Neural cell (in vitro differentiated cells): ENCODE results near the gene IP6K3.

Experiments used
- EP300 ChIP-seq: fragments of 450-650 bp; conservative IDR thresholded peaks from 2 replicates; pipeline ENCODE4 v1.6.1; 2014; ENCODE audit warnings: antibody characterized with exemption, mild to moderate bottlenecking, moderate library complexity; ENCODE audit not compliant: poor library complexity, severe bottlenecking
- EZH2 ChIP-seq: fragments of 200-600, 300-800 bp; shearing (Covaris generic), sonication (generic); IDR thresholded peaks from 2 replicates; pipeline ENCODE4 v1.6.1; 2014; ENCODE audit warnings: antibody characterized with exemption, low read length, borderline replicate concordance, mild to moderate bottlenecking; ENCODE audit not compliant: insufficient read depth, poor library complexity, severe bottlenecking
- POLR2AphosphoS5 ChIP-seq: IDR thresholded peaks from 2 replicates; pipeline ENCODE4 v1.6.1; 2012
- TF ChIP-seq, protein P1 (sequence below): fragments of 450-650 bp; IDR thresholded peaks from 2 replicates; pipeline ENCODE4 v1.5.1; 2014; ENCODE audit warnings: antibody characterized with exemption, mild to moderate bottlenecking, moderate library complexity; ENCODE audit not compliant: poor library complexity, severe bottlenecking

DNA sequence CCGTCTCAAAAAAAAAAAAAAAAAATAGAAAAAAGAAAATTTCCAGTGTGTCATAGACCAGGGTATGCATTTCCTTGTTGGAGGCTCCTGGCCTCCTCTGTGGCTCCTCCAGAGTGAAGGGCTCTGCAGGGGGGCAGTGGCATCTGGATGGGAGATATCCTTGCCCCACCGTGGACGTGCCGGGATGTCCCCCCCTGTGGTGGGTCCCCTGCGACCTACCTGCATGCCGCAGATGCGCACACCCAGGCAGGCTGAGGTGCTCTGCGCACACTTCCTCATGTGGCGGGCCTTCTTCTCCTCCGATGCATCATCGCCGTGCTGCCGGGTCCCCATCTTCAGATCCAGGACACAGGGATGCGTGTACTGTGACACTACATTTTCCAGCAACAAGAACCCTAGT is 21.5 kb downstream of the IP6K3 start:
- TF ChIP-seq, protein P1, sequence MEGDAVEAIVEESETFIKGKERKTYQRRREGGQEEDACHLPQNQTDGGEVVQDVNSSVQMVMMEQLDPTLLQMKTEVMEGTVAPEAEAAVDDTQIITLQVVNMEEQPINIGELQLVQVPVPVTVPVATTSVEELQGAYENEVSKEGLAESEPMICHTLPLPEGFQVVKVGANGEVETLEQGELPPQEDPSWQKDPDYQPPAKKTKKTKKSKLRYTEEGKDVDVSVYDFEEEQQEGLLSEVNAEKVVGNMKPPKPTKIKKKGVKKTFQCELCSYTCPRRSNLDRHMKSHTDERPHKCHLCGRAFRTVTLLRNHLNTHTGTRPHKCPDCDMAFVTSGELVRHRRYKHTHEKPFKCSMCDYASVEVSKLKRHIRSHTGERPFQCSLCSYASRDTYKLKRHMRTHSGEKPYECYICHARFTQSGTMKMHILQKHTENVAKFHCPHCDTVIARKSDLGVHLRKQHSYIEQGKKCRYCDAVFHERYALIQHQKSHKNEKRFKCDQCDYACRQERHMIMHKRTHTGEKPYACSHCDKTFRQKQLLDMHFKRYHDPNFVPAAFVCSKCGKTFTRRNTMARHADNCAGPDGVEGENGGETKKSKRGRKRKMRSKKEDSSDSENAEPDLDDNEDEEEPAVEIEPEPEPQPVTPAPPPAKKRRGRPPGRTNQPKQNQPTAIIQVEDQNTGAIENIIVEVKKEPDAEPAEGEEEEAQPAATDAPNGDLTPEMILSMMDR: no peak
- no peak for TF ChIP-seq EZH2
- TF ChIP-seq POLR2AphosphoS5: no peak
- no peak for TF ChIP-seq EP300
